GM21423 (cell line): ENCODE data around the gene GANAB.

Experiments
- ATAC-seq: cut with Tn5 transposase; IDR thresholded peaks from one replicate; pipeline ENCODE4 v1.9.1; 2021; ENCODE audit warnings: mild to moderate bottlenecking, moderate library complexity; ENCODE audit not compliant: unreplicated experiment

The GANAB gene

GRCh38 chr11:62577046-62577714 lies 69.2 kb downstream of the GANAB start:
- ATAC-seq = no peak

- ATAC-seq = no peak
Measured at GRCh38 chr11:62575837-62576236, 70.6 kb downstream of the GANAB start.

- no peak for ATAC-seq
Measured at GRCh38 chr11:62575156-62575555, 71.3 kb downstream of the GANAB start.
